Gastroesophageal sphincter (tissue), 4 donors: Measurements from ENCODE around the gene C3. TPM values are rescaled to one million over a fixed set of nuclear protein-coding genes. Genes with fewer than 3 reads are reported as not detected.

ENCODE experiments used
- ATAC-seq: fragments of 150-250 bp; one replicate; pipeline ENCODE4 v1.9.1; 2016; ENCODE audit warnings: mild to moderate bottlenecking, moderate library complexity
- H3K27ac ChIP-seq, 4 donors: fragments of 200-600 bp; sonication (generic) in 3 of 4; 1 replicate in 3 of 4; 2 replicates in 1 of 4; pipeline ENCODE4 v1.5.1; 2016 to 2019
- H3K27me3 ChIP-seq: fragments of 200-600 bp; sonication (generic); one replicate; pipeline ENCODE4 v1.5.1; 2019
- H3K36me3 ChIP-seq, 2 donors: fragments of 200-600 bp; sonication (generic); one replicate each; pipeline ENCODE4 v1.5.1; 2019; ENCODE audit warnings: control low read depth in 1 of 2
- H3K4me1 ChIP-seq, 3 donors: fragments of 200-600 bp; sonication (generic); 1 replicate in 2 of 3; 2 replicates in 1 of 3; pipeline ENCODE4 v1.5.1; 2016 to 2019; ENCODE audit warnings: control low read depth in 2 of 3
- H3K4me3 ChIP-seq, 2 donors: fragments of 200-600 bp; sonication (generic); one replicate each; pipeline ENCODE4 v1.5.1; 2019; ENCODE audit warnings: mild to moderate bottlenecking in 1 of 2, moderate library complexity in 1 of 2
- H3K9me3 ChIP-seq, 3 donors: fragments of 200-600 bp; sonication (generic); one replicate each; pipeline ENCODE4 v1.5.1; 2017 to 2019; ENCODE audit warnings: control low read depth in 2 of 3
- CTCF ChIP-seq, 4 experiments: fragments of 200-600 bp in 2 of 4; fragments of 450-650 bp in 2 of 4; sonication (generic) in 1 of 4; IDR thresholded peaks; one replicate each; pipeline ENCODE4 v1.5.1; 2017 to 2019; ENCODE audit warnings: antibody characterized with exemption in 4 of 4, mild to moderate bottlenecking in 2 of 4, moderate library complexity in 2 of 4
- EP300 ChIP-seq: sonication (generic); formaldehyde crosslinking; IDR thresholded peaks from one replicate; pipeline ENCODE4 v1.6.1; 2017; ENCODE audit warnings: antibody characterized with exemption, mild to moderate bottlenecking
- POLR2A ChIP-seq, 2 donors: fragments of 450-650 bp; IDR thresholded peaks; one replicate each; pipeline ENCODE4 v1.6.1; 2017; ENCODE audit warnings: antibody characterized with exemption in 2 of 2, mild to moderate bottlenecking in 2 of 2, moderate library complexity in 1 of 2
- POLR2AphosphoS5 ChIP-seq: sonication (generic); formaldehyde crosslinking; IDR thresholded peaks from one replicate; pipeline ENCODE4 v1.6.1; 2017; ENCODE audit warnings: antibody characterized with exemption
- WGBS, 2 donors: methylation state at CpG; one replicate each; pipeline ENCODE4 v1.1.5; 2018; ENCODE audit warnings: low coverage in 1 of 2; 5-methylcytosine and 5-hydroxymethylcytosine counted together
- total RNA-seq, 4 donors: library from RNA; depleted of rRNA; stranded (reverse); fragments of >200 nt; gene quantifications; one replicate each; pipeline ENCODE4 v1.1.0, GENCODE V29; 2016

C3 gene
- total RNA-seq, 4 donors from 2014 or later, result 246 to 757 (median 594) TPM

- H3K36me3 ChIP-seq, result peaks cover 0 to 4% of the 10 kb centered on the region in 2 donors
- no peak overlapping the region for H3K4me3 ChIP-seq
- ATAC-seq, result no peak
- H3K4me1 ChIP-seq, result peaks cover 0 to 10% (median 0%) of the 10 kb centered on the region in 3 donors
- H3K27ac ChIP-seq, result no peak overlapping the region
- WGBS, 2 donors, result 83 to 86% methylated on average over 2 to 8 of the region's 11 CpGs
- TF ChIP-seq POLR2AphosphoS5 (no peak), CTCF (IDR thresholded peaks at IDR 0.05) (no peak), POLR2A (IDR thresholded peaks at IDR 0.05) (no peak), EP300 (no peak)
- H3K9me3 ChIP-seq, result no peaks in the 10 kb centered on the region
- H3K27me3 ChIP-seq, result peaks cover 84% of the 10 kb centered on the region
These were observed 5.5 kb downstream of the C3 start for GRCh38 chr19:6714749-6715555.

GRCh38 chr19:6713773-6714692 lies 6.4 kb downstream of the C3 start:
- TF ChIP-seq POLR2AphosphoS5 (no peak), CTCF (IDR thresholded peaks at IDR 0.05) (no peak), EP300 (no peak), POLR2A (IDR thresholded peaks at IDR 0.05) (no peak)
- no peak for ATAC-seq
- Histone ChIP-seq H3K4me3 (no peak overlapping the region), H3K27ac (no peak overlapping the region), H3K27me3 (peaks cover 87% of the 10 kb centered on the region), H3K4me1 (peaks cover 0 to 10% (median 0%) of the 10 kb centered on the region in 3 donors), H3K36me3 (peaks cover 0 to 4% of the 10 kb centered on the region in 2 donors), H3K9me3 (no peaks in the 10 kb centered on the region)
- no CpG with 5 or more reads among the region's 24 CpGs for WGBS, 2 donors

GRCh38 chr19:6712692-6713670 lies 7.5 kb downstream of the C3 start:
- peaks cover 86% of the 10 kb centered on the region for H3K27me3 ChIP-seq
- WGBS, 2 donors, result 81 to 87% methylated on average over 5 to 13 of the region's 20 CpGs
- no peaks in the 10 kb centered on the region for H3K9me3 ChIP-seq

More at GRCh38 chr19:6712692-6713670, 7.5 kb downstream of the C3 start:
- H3K27ac ChIP-seq, result no peak overlapping the region
- no peak for TF ChIP-seq CTCF (IDR thresholded peaks at IDR 0.05)
- no peak for TF ChIP-seq EP300
- TF ChIP-seq POLR2A (IDR thresholded peaks at IDR 0.05), result no peak
- TF ChIP-seq POLR2AphosphoS5, result no peak
- peaks cover 0 to 4% of the 10 kb centered on the region in 2 donors for H3K36me3 ChIP-seq
- no peak overlapping the region for H3K4me3 ChIP-seq
- peaks cover 0 to 10% (median 0%) of the 10 kb centered on the region in 3 donors for H3K4me1 ChIP-seq
- no peak for ATAC-seq
